ENCODE data around the gene CNTLN.
"Not testable (repeated sequence)": the region's sequence is repeated elsewhere in the genome, so short reads cannot be mapped to it uniquely, and the experiment has no call there.

CNTLN gene

GRCh38 chr9:17216646-17217045 is 81.8 kb downstream of the CNTLN start:
- H3K4me1 ChIP-seq (ENCODE audit: control insufficient read depth, insufficient read depth, low read length), result no peaks in the 10 kb centered on the region

GRCh38 chr9:17217272-17217671 is 82.4 kb downstream of the CNTLN start:
- H3K4me3 ChIP-seq (ENCODE audit: low read length), result no peak overlapping the region
- no peak overlapping the region for H3K27ac ChIP-seq (ENCODE audit: low read depth, low read length)
- no peaks in the 10 kb centered on the region for H3K36me3 ChIP-seq (ENCODE audit: control insufficient read depth, insufficient read depth, low read length)
- no peaks in the 10 kb centered on the region for H3K4me1 ChIP-seq (ENCODE audit: control insufficient read depth, insufficient read depth, low read length)
- H3K27me3 ChIP-seq (ENCODE audit: control insufficient read depth, insufficient read depth, low read length), result no peaks in the 10 kb centered on the region
- no peak overlapping the region for H3K9ac ChIP-seq (ENCODE audit: low read length)

More at GRCh38 chr9:17216646-17217045, 81.8 kb downstream of the CNTLN start:
- no peak overlapping the region for H3K4me3 ChIP-seq (ENCODE audit: low read length)
- no peaks in the 10 kb centered on the region for H3K27me3 ChIP-seq (ENCODE audit: control insufficient read depth, insufficient read depth, low read length)
- H3K27ac ChIP-seq (ENCODE audit: low read depth, low read length), result no peak overlapping the region
- H3K36me3 ChIP-seq (ENCODE audit: control insufficient read depth, insufficient read depth, low read length), result no peaks in the 10 kb centered on the region
- H3K9ac ChIP-seq (ENCODE audit: low read length), result no peak overlapping the region

GRCh38 chr9:17219261-17219660 is 84.4 kb downstream of the CNTLN start:
- Histone ChIP-seq H3K27me3 (ENCODE audit: control insufficient read depth, insufficient read depth, low read length) (no peaks in the 10 kb centered on the region), H3K27ac (ENCODE audit: low read depth, low read length) (no peak overlapping the region)

GRCh38 chr9:17222932-17223331 is 88.1 kb downstream of the CNTLN start:
- no peak overlapping the region for H3K4me3 ChIP-seq (ENCODE audit: low read length)
- no peak overlapping the region for H3K27ac ChIP-seq (ENCODE audit: low read depth, low read length)
- H3K4me1 ChIP-seq (ENCODE audit: control insufficient read depth, insufficient read depth, low read length), result no peaks in the 10 kb centered on the region
- no peaks in the 10 kb centered on the region for H3K36me3 ChIP-seq (ENCODE audit: control insufficient read depth, insufficient read depth, low read length)
- H3K27me3 ChIP-seq (ENCODE audit: control insufficient read depth, insufficient read depth, low read length), result no peaks in the 10 kb centered on the region
- H3K9ac ChIP-seq (ENCODE audit: low read length), result no peak overlapping the region

More at GRCh38 chr9:17219261-17219660, 84.4 kb downstream of the CNTLN start:
- Histone ChIP-seq H3K36me3 (ENCODE audit: control insufficient read depth, insufficient read depth, low read length) (no peaks in the 10 kb centered on the region), H3K9ac (ENCODE audit: low read length) (no peak overlapping the region), H3K4me3 (ENCODE audit: low read length) (no peak overlapping the region), H3K4me1 (ENCODE audit: control insufficient read depth, insufficient read depth, low read length) (no peaks in the 10 kb centered on the region)

GRCh38 chr9:17225407-17225806 is 90.6 kb downstream of the CNTLN start:
- Histone ChIP-seq H3K36me3 (ENCODE audit: control insufficient read depth, insufficient read depth, low read length) (no peaks in the 10 kb centered on the region), H3K4me3 (ENCODE audit: low read length) (no peak overlapping the region), H3K4me1 (ENCODE audit: control insufficient read depth, insufficient read depth, low read length) (no peaks in the 10 kb centered on the region)

GRCh38 chr9:17229945-17230560 is 95.2 kb downstream of the CNTLN start:
- H3K27ac ChIP-seq (ENCODE audit: low read depth, low read length), result no peak overlapping the region
- no peaks in the 10 kb centered on the region for H3K27me3 ChIP-seq (ENCODE audit: control insufficient read depth, insufficient read depth, low read length)
- no peak overlapping the region for H3K9ac ChIP-seq (ENCODE audit: low read length)
- H3K4me3 ChIP-seq (ENCODE audit: low read length), result no peak overlapping the region
- H3K4me1 ChIP-seq (ENCODE audit: control insufficient read depth, insufficient read depth, low read length), result no peaks in the 10 kb centered on the region
- H3K36me3 ChIP-seq (ENCODE audit: control insufficient read depth, insufficient read depth, low read length), result no peaks in the 10 kb centered on the region

More at GRCh38 chr9:17225407-17225806, 90.6 kb downstream of the CNTLN start:
- no peaks in the 10 kb centered on the region for H3K27me3 ChIP-seq (ENCODE audit: control insufficient read depth, insufficient read depth, low read length)
- H3K9ac ChIP-seq (ENCODE audit: low read length), result no peak overlapping the region
- H3K27ac ChIP-seq (ENCODE audit: low read depth, low read length), result no peak overlapping the region

GRCh38 chr9:17230646-17231045 is 95.8 kb downstream of the CNTLN start:
- no peaks in the 10 kb centered on the region for H3K27me3 ChIP-seq (ENCODE audit: control insufficient read depth, insufficient read depth, low read length)
- no peaks in the 10 kb centered on the region for H3K36me3 ChIP-seq (ENCODE audit: control insufficient read depth, insufficient read depth, low read length)
- no peaks in the 10 kb centered on the region for H3K4me1 ChIP-seq (ENCODE audit: control insufficient read depth, insufficient read depth, low read length)
- H3K4me3 ChIP-seq (ENCODE audit: low read length), result no peak overlapping the region
- H3K9ac ChIP-seq (ENCODE audit: low read length), result no peak overlapping the region
- no peak overlapping the region for H3K27ac ChIP-seq (ENCODE audit: low read depth, low read length)

- Histone ChIP-seq H3K9ac (ENCODE audit: low read length) (no peak overlapping the region), H3K4me1 (ENCODE audit: control insufficient read depth, insufficient read depth, low read length) (no peaks in the 10 kb centered on the region), H3K36me3 (ENCODE audit: control insufficient read depth, insufficient read depth, low read length) (no peaks in the 10 kb centered on the region), H3K27ac (ENCODE audit: low read depth, low read length) (no peak overlapping the region), H3K4me3 (ENCODE audit: low read length) (no peak overlapping the region), H3K27me3 (ENCODE audit: control insufficient read depth, insufficient read depth, low read length) (no peaks in the 10 kb centered on the region)
These were observed 101.3 kb downstream of the CNTLN start for GRCh38 chr9:17236147-17236546.

- Histone ChIP-seq H3K9ac (ENCODE audit: low read length) (no peak overlapping the region), H3K4me3 (ENCODE audit: low read length) (no peak overlapping the region), H3K4me1 (ENCODE audit: control insufficient read depth, insufficient read depth, low read length) (no peaks in the 10 kb centered on the region), H3K27ac (ENCODE audit: low read depth, low read length) (no peak overlapping the region), H3K36me3 (ENCODE audit: control insufficient read depth, insufficient read depth, low read length) (no peaks in the 10 kb centered on the region), H3K27me3 (ENCODE audit: control insufficient read depth, insufficient read depth, low read length) (no peaks in the 10 kb centered on the region)
These were observed 111.9 kb downstream of the CNTLN start for GRCh38 chr9:17246770-17247169.

GRCh38 chr9:17251100-17251499 is 116.3 kb downstream of the CNTLN start:
- no peaks in the 10 kb centered on the region for H3K4me1 ChIP-seq (ENCODE audit: control insufficient read depth, insufficient read depth, low read length)
- no peak overlapping the region for H3K9ac ChIP-seq (ENCODE audit: low read length)
- no peaks in the 10 kb centered on the region for H3K27me3 ChIP-seq (ENCODE audit: control insufficient read depth, insufficient read depth, low read length)
- H3K4me3 ChIP-seq (ENCODE audit: low read length), result no peak overlapping the region
- H3K36me3 ChIP-seq (ENCODE audit: control insufficient read depth, insufficient read depth, low read length), result no peaks in the 10 kb centered on the region
- no peak overlapping the region for H3K27ac ChIP-seq (ENCODE audit: low read depth, low read length)

GRCh38 chr9:17268531-17269188 is 133.8 kb downstream of the CNTLN start:
- H3K4me3 ChIP-seq (ENCODE audit: low read length); H3K27ac ChIP-seq (ENCODE audit: low read depth, low read length); H3K36me3 ChIP-seq (ENCODE audit: control insufficient read depth, insufficient read depth, low read length); H3K27me3 ChIP-seq (ENCODE audit: control insufficient read depth, insufficient read depth, low read length); H3K9ac ChIP-seq (ENCODE audit: low read length); H3K4me1 ChIP-seq (ENCODE audit: control insufficient read depth, insufficient read depth, low read length): not testable (repeated sequence)

- Histone ChIP-seq H3K9ac (ENCODE audit: low read length) (no peak overlapping the region), H3K36me3 (ENCODE audit: control insufficient read depth, insufficient read depth, low read length) (no peaks in the 10 kb centered on the region), H3K27me3 (ENCODE audit: control insufficient read depth, insufficient read depth, low read length) (no peaks in the 10 kb centered on the region), H3K4me1 (ENCODE audit: control insufficient read depth, insufficient read depth, low read length) (no peaks in the 10 kb centered on the region), H3K4me3 (ENCODE audit: low read length) (no peak overlapping the region), H3K27ac (ENCODE audit: low read depth, low read length) (no peak overlapping the region)
These were observed 135.0 kb downstream of the CNTLN start for GRCh38 chr9:17269799-17270198.

- no peak overlapping the region for H3K9ac ChIP-seq (ENCODE audit: low read length)
- H3K4me1 ChIP-seq (ENCODE audit: control insufficient read depth, insufficient read depth, low read length), result no peaks in the 10 kb centered on the region
- no peak overlapping the region for H3K27ac ChIP-seq (ENCODE audit: low read depth, low read length)
- no peaks in the 10 kb centered on the region for H3K36me3 ChIP-seq (ENCODE audit: control insufficient read depth, insufficient read depth, low read length)
- H3K4me3 ChIP-seq (ENCODE audit: low read length), result no peak overlapping the region
- H3K27me3 ChIP-seq (ENCODE audit: control insufficient read depth, insufficient read depth, low read length), result no peaks in the 10 kb centered on the region
These were observed 137.7 kb downstream of the CNTLN start for GRCh38 chr9:17272536-17272935.
